A549 (cell line): ENCODE data around the gene RPRD1A. TPM values are rescaled to one million over a fixed set of nuclear protein-coding genes. Genes with fewer than 3 reads are reported as not detected.

ENCODE experiments used
- ATAC-seq, 2 experiments: fragments of 200-7000 bp in 1 of 2; fragments of >200 bp in 1 of 2; cut with Nextera tagmentation in 1 of 2; cut with Tn5 transposase in 1 of 2; 3 replicates each; pipeline versions ENCODE4 v1.8.0 to v1.9.1; 2018 to 2020; ENCODE audit warnings: mild to moderate bottlenecking in 1 of 2, moderate library complexity in 1 of 2
- CTCF ChIA-PET: fragments of 300-600 bp; sonication (Branson Sonifier 250); formaldehyde crosslinking; extraction: SDS; loops from one replicate; lab custom pipeline; 2021; ENCODE audit warnings: antibody characterized with exemption, inconsistent platforms; lab: Yijun Ruan, JAX
- POLR2A ChIA-PET: fragments of 350-600 bp; formaldehyde crosslinking; extraction: SDS; loops from one replicate; lab custom pipeline; 2021; ENCODE audit warnings: antibody characterized with exemption, inconsistent platforms; lab: Yijun Ruan, JAX
- DNase-seq, 2 experiments: peaks; one replicate each; pipeline versions ENCODE4 v3.0.0 to v3.0.0-alpha.2; 2011 to 2016; ENCODE audit warnings: low read depth in 1 of 2, low spot score in 1 of 2
- FAIRE-seq: peaks from 2 replicates; lab custom pipeline; 2011; peaks lifted over from hg19 to GRCh38; lab: Jason Lieb, UNC
- H3K27ac ChIP-seq, 2 experiments: fragments of >200 bp; sonication (Bioruptor Twin); formaldehyde crosslinking; 3 replicates each; pipeline ENCODE4 v1.5.1; 2016 to 2017
- H3K4me1 ChIP-seq: fragments of >200 bp; sonication (Bioruptor Twin); formaldehyde crosslinking; 3 replicates; pipeline ENCODE4 v1.6.1; 2016
- H3K4me2 ChIP-seq: fragments of >200 bp; sonication (Bioruptor Twin); formaldehyde crosslinking; 3 replicates; pipeline ENCODE4 v1.6.1; 2016
- H3K4me3 ChIP-seq: fragments of >200 bp; sonication (Bioruptor Twin); formaldehyde crosslinking; 3 replicates; pipeline ENCODE4 v1.5.1; 2016
- H3K9me3 ChIP-seq: fragments of >200 bp; sonication (Bioruptor Twin); formaldehyde crosslinking; 3 replicates; pipeline ENCODE4 v1.6.1; 2016
- CBX8 ChIP-seq: fragments of 200-600 bp; sonication (generic); IDR thresholded peaks from 2 replicates; pipeline ENCODE4 v1.6.1; 2016
- EP300 ChIP-seq, 2 experiments: fragments of >200 bp; sonication (Bioruptor Twin); formaldehyde crosslinking; IDR thresholded peaks; 2 replicates in 1 of 2; 3 replicates in 1 of 2; pipeline ENCODE4 v1.6.1; 2016 to 2017
- FOSL2 ChIP-seq, 2 experiments: fragments of 450-650 bp in 1 of 2; fragments of >200 bp in 1 of 2; sonication (Bioruptor Twin) in 1 of 2; formaldehyde crosslinking; IDR thresholded peaks; 2 replicates each; pipeline versions ENCODE4 v1.5.0 to v1.6.1; 2016 to 2020; ENCODE audit warnings: mild to moderate bottlenecking in 1 of 2, moderate library complexity in 1 of 2
- HOXA7 ChIP-seq: fragments of 250-450 bp; sonication (Bioruptor Pico); IDR thresholded peaks from 2 replicates; pipeline ENCODE4 v1.5.0; 2020; ENCODE audit warnings: mild to moderate bottlenecking, moderate library complexity
- HOXB13 ChIP-seq: fragments of 250-450 bp; sonication (Bioruptor Pico); IDR thresholded peaks from 2 replicates; pipeline ENCODE4 v1.5.0; 2020; ENCODE audit warnings: low read depth, mild to moderate bottlenecking, moderate library complexity
- HOXB5 ChIP-seq: fragments of 250-450 bp; sonication (Bioruptor Pico); IDR thresholded peaks from 2 replicates; pipeline ENCODE4 v1.5.0; 2020; ENCODE audit warnings: mild to moderate bottlenecking, moderate library complexity
- JUNB ChIP-seq: fragments of >200 bp; sonication (Bioruptor Twin); formaldehyde crosslinking; IDR thresholded peaks from 2 replicates; pipeline ENCODE4 v1.6.1; 2016
- MAFK ChIP-seq: fragments of 450-650 bp; IDR thresholded peaks from 2 replicates; pipeline ENCODE4 v1.6.1; 2014; ENCODE audit not compliant: partially characterized antibody
- NFE2L2 ChIP-seq: fragments of 150-350 bp; conservative IDR thresholded peaks from 2 replicates; pipeline ENCODE4 v1.6.1; 2014; ENCODE audit warnings: low read length
- PHF8 ChIP-seq: fragments of 200-600 bp; sonication (generic); IDR thresholded peaks from 2 replicates; pipeline ENCODE4 v1.6.1; 2016; ENCODE audit warnings: low read depth, mild to moderate bottlenecking, antibody characterized with exemption, moderate library complexity, borderline replicate concordance
- POLR2A ChIP-seq: IDR thresholded peaks from 2 replicates; pipeline ENCODE4 v1.6.1; 2012; ENCODE audit warnings: mild to moderate bottlenecking, low read length
- POLR2AphosphoS2 ChIP-seq: conservative IDR thresholded peaks from 2 replicates; pipeline ENCODE4 v1.6.1; 2012; ENCODE audit warnings: low read length, improper control_type of control experiment, inconsistent platforms
- RAD21 ChIP-seq, 2 experiments: fragments of >200 bp in 1 of 2; sonication (Bioruptor Twin) in 1 of 2; formaldehyde crosslinking in 1 of 2; IDR thresholded peaks in 1 of 2; conservative IDR thresholded peaks in 1 of 2; 2 replicates in 1 of 2; 3 replicates in 1 of 2; pipeline ENCODE4 v1.6.1; 2012 to 2018; ENCODE audit warnings: inconsistent platforms in 1 of 2
- RARB ChIP-seq: fragments of 250-450 bp; sonication (Bioruptor Pico); IDR thresholded peaks from 2 replicates; pipeline ENCODE4 v1.8.0; 2021; ENCODE audit warnings: mild to moderate bottlenecking, moderate library complexity
- RFX5 ChIP-seq: fragments of 450-650 bp; IDR thresholded peaks from 2 replicates; pipeline ENCODE4 v1.7.1; 2014; ENCODE audit warnings: antibody characterized with exemption, mild to moderate bottlenecking, moderate library complexity
- RNF2 ChIP-seq: fragments of 200-600 bp; sonication (generic); IDR thresholded peaks from 2 replicates; pipeline ENCODE4 v1.6.1; 2016; ENCODE audit warnings: low read depth, mild to moderate bottlenecking, antibody characterized with exemption, moderate library complexity, borderline replicate concordance
- SMC3 ChIP-seq: fragments of >200 bp; sonication (Bioruptor Twin); formaldehyde crosslinking; IDR thresholded peaks from 3 replicates; pipeline ENCODE4 v1.6.1; 2018; ENCODE audit warnings: inconsistent platforms
- SREBF2 ChIP-seq: fragments of 450-650 bp; IDR thresholded peaks from 2 replicates; pipeline ENCODE4 v1.6.1; 2014; ENCODE audit warnings: mild to moderate bottlenecking, moderate library complexity
- ZNF302 ChIP-seq: fragments of 250-450 bp; sonication (Bioruptor Pico); IDR thresholded peaks from 2 replicates; pipeline ENCODE4 v1.9.0; 2021; ENCODE audit warnings: inconsistent platforms, mild to moderate bottlenecking, moderate library complexity
- WGBS: methylation state at CpG from one replicate; pipeline ENCODE4 v1.1.6; 2017; ENCODE audit errors: missing lambda C conversion rate; 5-methylcytosine and 5-hydroxymethylcytosine counted together
- polyA plus RNA-seq, 4 experiments: library from polyadenylated mRNA; depleted of rRNA in 3 of 4; stranded (reverse); fragments of >200 nt; fragmentation: RNase III in 1 of 4; extraction: RNeasy Plus Mini Kit Qiagen cat#74134 plus additional on column Dnase treatment in 1 of 4; gene quantifications; 2 replicates in 3 of 4; 3 replicates in 1 of 4; pipeline ENCODE4 v1.2.3, GENCODE V29; 2011 to 2017
- TF ChIP-seq, protein P1 (sequence below): fragments of >200 bp; sonication (Bioruptor Twin); formaldehyde crosslinking; IDR thresholded peaks from 3 replicates; pipeline ENCODE4 v1.5.1; 2016
- TF ChIP-seq, protein P2 (sequence below): IDR thresholded peaks from 2 replicates; pipeline ENCODE4 v1.6.1; 2012
- TF ChIP-seq, protein P3 (sequence below): IDR thresholded peaks from 2 replicates; pipeline ENCODE4 v1.6.1; 2012
- TF ChIP-seq, protein P4 (sequence below): fragments of 450-650 bp; IDR thresholded peaks from 2 replicates; pipeline ENCODE4 v1.6.1; 2014; ENCODE audit warnings: antibody characterized with exemption

Gene RPRD1A
- polyA plus RNA-seq, 2 of the 4 experiments (the other 2 are of a cell fraction): 25.8 to 58.2 TPM

DNA sequence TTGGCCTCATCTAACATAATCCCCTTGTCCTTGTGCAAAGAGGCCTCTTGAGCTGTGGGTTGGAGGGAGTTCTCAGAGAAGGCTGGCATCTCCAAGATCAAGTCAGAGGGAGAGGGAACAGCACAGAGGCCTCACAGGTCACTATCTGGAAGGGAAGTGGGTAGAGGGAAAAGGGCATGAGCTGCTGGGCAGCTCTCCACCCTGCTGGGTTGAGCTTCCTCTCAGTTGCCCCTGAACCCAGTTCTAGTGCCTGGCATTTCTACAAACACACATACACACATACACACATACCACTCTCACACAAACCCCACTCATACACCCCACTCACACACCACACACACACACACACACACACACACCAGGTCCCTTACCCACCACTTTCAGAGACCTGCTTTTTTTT lies 125.2 kb downstream of the RPRD1A start:
- H3K9me3 ChIP-seq: no peaks in the 10 kb centered on the region
- no peaks in the 10 kb centered on the region for H3K4me1 ChIP-seq
- no peak for DNase-seq
- POLR2A ChIA-PET: no interaction called here
- no peak for ATAC-seq
- no peak overlapping the region for H3K4me3 ChIP-seq
- CTCF ChIA-PET: interaction anchor here (1.3 to 2.1 kb wide), 2 partner anchors 8 to 33 kb away, joined by 3 to 16 read pairs; no protein-coding TSS in a partner anchor
- TF ChIP-seq, protein P1, sequence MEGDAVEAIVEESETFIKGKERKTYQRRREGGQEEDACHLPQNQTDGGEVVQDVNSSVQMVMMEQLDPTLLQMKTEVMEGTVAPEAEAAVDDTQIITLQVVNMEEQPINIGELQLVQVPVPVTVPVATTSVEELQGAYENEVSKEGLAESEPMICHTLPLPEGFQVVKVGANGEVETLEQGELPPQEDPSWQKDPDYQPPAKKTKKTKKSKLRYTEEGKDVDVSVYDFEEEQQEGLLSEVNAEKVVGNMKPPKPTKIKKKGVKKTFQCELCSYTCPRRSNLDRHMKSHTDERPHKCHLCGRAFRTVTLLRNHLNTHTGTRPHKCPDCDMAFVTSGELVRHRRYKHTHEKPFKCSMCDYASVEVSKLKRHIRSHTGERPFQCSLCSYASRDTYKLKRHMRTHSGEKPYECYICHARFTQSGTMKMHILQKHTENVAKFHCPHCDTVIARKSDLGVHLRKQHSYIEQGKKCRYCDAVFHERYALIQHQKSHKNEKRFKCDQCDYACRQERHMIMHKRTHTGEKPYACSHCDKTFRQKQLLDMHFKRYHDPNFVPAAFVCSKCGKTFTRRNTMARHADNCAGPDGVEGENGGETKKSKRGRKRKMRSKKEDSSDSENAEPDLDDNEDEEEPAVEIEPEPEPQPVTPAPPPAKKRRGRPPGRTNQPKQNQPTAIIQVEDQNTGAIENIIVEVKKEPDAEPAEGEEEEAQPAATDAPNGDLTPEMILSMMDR: no peak
- TF ChIP-seq FOSL2 (IDR thresholded peaks at IDR 0.05) (no peak), FOSL2 (CRISPR knock-in tag; IDR thresholded peaks at IDR 0.05) (no peak), HOXB13 (no peak), PHF8 (no peak), CBX8 (no peak), RNF2 (no peak), RFX5 (no peak), ZNF302 (CRISPR knock-in tag) (no peak), SREBF2 (no peak), RARB (CRISPR knock-in tag) (no peak), HOXB5 (no peak)
- TF ChIP-seq, protein P2, sequence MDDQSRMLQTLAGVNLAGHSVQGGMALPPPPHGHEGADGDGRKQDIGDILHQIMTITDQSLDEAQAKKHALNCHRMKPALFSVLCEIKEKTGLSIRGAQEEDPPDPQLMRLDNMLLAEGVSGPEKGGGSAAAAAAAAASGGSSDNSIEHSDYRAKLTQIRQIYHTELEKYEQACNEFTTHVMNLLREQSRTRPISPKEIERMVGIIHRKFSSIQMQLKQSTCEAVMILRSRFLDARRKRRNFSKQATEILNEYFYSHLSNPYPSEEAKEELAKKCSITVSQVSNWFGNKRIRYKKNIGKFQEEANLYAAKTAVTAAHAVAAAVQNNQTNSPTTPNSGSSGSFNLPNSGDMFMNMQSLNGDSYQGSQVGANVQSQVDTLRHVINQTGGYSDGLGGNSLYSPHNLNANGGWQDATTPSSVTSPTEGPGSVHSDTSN: no peak
- no peak overlapping the region for H3K27ac ChIP-seq
- FAIRE-seq: no peak
- no peak overlapping the region for H3K4me2 ChIP-seq

DNA sequence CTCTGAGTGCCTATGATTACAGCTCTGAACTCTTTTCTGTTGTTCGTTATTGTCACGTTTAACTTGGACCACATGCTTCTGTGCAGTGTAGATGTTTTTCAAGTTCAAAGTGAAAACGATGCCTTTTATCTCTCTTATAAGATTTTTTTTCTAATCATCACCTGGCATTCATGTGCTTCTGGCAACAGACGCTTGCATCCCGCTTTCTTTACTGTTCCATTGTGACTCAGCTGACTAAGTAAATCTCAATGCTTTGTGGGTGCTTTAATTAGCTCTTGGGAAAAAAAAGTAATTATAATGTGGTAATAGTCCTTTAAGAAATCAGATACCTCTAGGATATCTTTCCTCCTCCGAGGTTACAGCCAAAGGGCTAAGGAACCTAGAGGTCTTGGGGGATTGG lies 126.1 kb downstream of the RPRD1A start:
- no peak overlapping the region for H3K4me3 ChIP-seq
- DNase-seq: no peak
- POLR2A ChIA-PET: interaction anchor here (0.6 kb wide), 1 partner anchor 31 kb away, joined by 3 read pairs; the partner anchor contains the start of gene RMP24
- TF ChIP-seq JUNB (no peak), NFE2L2 (no peak), POLR2A (no peak), MAFK (no peak), FOSL2 (IDR thresholded peaks at IDR 0.05) (no peak), FOSL2 (CRISPR knock-in tag; IDR thresholded peaks at IDR 0.05) (no peak), RAD21 (conservative IDR thresholded peaks at IDR 0.05 in 1 of 2, IDR thresholded peaks at IDR 0.05 in 1 of 2) (no peak), EP300 (IDR thresholded peaks at IDR 0.05) (no peak), POLR2AphosphoS2 (no peak), SMC3 (no peak), HOXA7 (no peak), RARB (CRISPR knock-in tag) (no peak), HOXB5 (no peak)
- TF ChIP-seq, protein P3, sequence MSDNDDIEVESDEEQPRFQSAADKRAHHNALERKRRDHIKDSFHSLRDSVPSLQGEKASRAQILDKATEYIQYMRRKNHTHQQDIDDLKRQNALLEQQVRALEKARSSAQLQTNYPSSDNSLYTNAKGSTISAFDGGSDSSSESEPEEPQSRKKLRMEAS: no peak
- TF ChIP-seq, protein P1: no peak
- TF ChIP-seq, protein P4, sequence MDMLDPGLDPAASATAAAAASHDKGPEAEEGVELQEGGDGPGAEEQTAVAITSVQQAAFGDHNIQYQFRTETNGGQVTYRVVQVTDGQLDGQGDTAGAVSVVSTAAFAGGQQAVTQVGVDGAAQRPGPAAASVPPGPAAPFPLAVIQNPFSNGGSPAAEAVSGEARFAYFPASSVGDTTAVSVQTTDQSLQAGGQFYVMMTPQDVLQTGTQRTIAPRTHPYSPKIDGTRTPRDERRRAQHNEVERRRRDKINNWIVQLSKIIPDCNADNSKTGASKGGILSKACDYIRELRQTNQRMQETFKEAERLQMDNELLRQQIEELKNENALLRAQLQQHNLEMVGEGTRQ: no peak
- no peak for FAIRE-seq
- no peaks in the 10 kb centered on the region for H3K4me1 ChIP-seq
- H3K4me2 ChIP-seq: no peak overlapping the region
- H3K27ac ChIP-seq: no peak overlapping the region
- no peak for ATAC-seq
- CTCF ChIA-PET: interaction anchor here (1.3 to 2.1 kb wide), 2 partner anchors 9 to 32 kb away, joined by 3 to 16 read pairs; no protein-coding TSS in a partner anchor
- H3K9me3 ChIP-seq: no peaks in the 10 kb centered on the region
- WGBS: 55% methylated on average over 6 of the region's 6 CpGs

Other genes starting within 250 kb of the RPRD1A start
- 63.8 and 68.0 TPM in 2 replicates for gene SLC39A6, start 61.8 kb upstream of the RPRD1A start, polyA plus RNA-seq (2011; rRNA removed)
- gene SLC39A6, start 61.8 kb upstream of the RPRD1A start, polyA plus RNA-seq (2017; fragmentation: RNase III; extraction: RNeasy Plus Mini Kit Qiagen cat#74134 plus additional on column Dnase treatment): 49.1 to 50.8 TPM (median 50.5 TPM) in 3 replicates
- 68.8 and 73.4 TPM in 2 replicates for gene ELP2, start 62.3 kb upstream of the RPRD1A start, polyA plus RNA-seq (2011; rRNA removed)
- gene ELP2, start 62.3 kb upstream of the RPRD1A start, polyA plus RNA-seq (2017; fragmentation: RNase III; extraction: RNeasy Plus Mini Kit Qiagen cat#74134 plus additional on column Dnase treatment): 28.8 to 32.3 TPM (median 32.0 TPM) in 3 replicates
- 7.1 and 8.1 TPM in 2 replicates for gene MOCOS, start 119.9 kb upstream of the RPRD1A start, polyA plus RNA-seq (2011; rRNA removed)
- gene MOCOS, start 119.9 kb upstream of the RPRD1A start, polyA plus RNA-seq (2017; fragmentation: RNase III; extraction: RNeasy Plus Mini Kit Qiagen cat#74134 plus additional on column Dnase treatment): 2.7 to 3.3 TPM (median 3.2 TPM) in 3 replicates
- 2.4 and 2.5 TPM in 2 replicates for gene FHOD3, start 230.2 kb upstream of the RPRD1A start, polyA plus RNA-seq (2011; rRNA removed)
- 2.9 to 4.2 TPM (median 3.6 TPM) in 3 replicates for gene FHOD3, start 230.2 kb upstream of the RPRD1A start, polyA plus RNA-seq (2017; fragmentation: RNase III; extraction: RNeasy Plus Mini Kit Qiagen cat#74134 plus additional on column Dnase treatment)